ENCODE results near the gene MAN1B1.

Gene MAN1B1

GRCh38 chr9:137088121-137088520, 1.3 kb downstream of the MAN1B1 start:
- no peak for DNase-seq

- DNase-seq: no peak
These were observed 2.6 kb downstream of the MAN1B1 start for GRCh38 chr9:137089232-137089947.

- DNase-seq: peak; percentile 92
These were observed 9.1 kb downstream of the MAN1B1 start for GRCh38 chr9:137095664-137096517.

GRCh38 chr9:137096785-137097546, 10.2 kb downstream of the MAN1B1 start:
- DNase-seq: no peak

- no peak for DNase-seq
These were observed 11.1 kb downstream of the MAN1B1 start for GRCh38 chr9:137097761-137098462.

- no peak for DNase-seq
These were observed 12.4 kb downstream of the MAN1B1 start for GRCh38 chr9:137099231-137099630.

GRCh38 chr9:137103206-137103999, 16.6 kb downstream of the MAN1B1 start:
- no peak for DNase-seq

GRCh38 chr9:137105814-137106661, 19.3 kb downstream of the MAN1B1 start:
- no peak for DNase-seq

- DNase-seq: no peak
These were observed 20.0 kb downstream of the MAN1B1 start for GRCh38 chr9:137106662-137107250.

GRCh38 chr9:137107312-137107921, 20.6 kb downstream of the MAN1B1 start:
- DNase-seq: no peak

GRCh38 chr9:137107982-137108381, 21.2 kb downstream of the MAN1B1 start:
- no peak for DNase-seq

- DNase-seq: no peak
These were observed 21.9 kb downstream of the MAN1B1 start for GRCh38 chr9:137108608-137109249.

- no peak for DNase-seq
These were observed 22.7 kb downstream of the MAN1B1 start for GRCh38 chr9:137109250-137110146.

GRCh38 chr9:137110147-137110910, 23.5 kb downstream of the MAN1B1 start:
- DNase-seq: no peak

- DNase-seq: no peak
These were observed 24.4 kb downstream of the MAN1B1 start for GRCh38 chr9:137110911-137111787.

- no peak for DNase-seq
These were observed 25.2 kb downstream of the MAN1B1 start for GRCh38 chr9:137111788-137112563.

Data from activated CD4-positive, alpha-beta T cell treated with anti-CD3 and anti-CD28 coated beads, Interleukin-2, amount 50 U/mL, for 16 hours (primary cell).